Measurements from ENCODE around the gene DOP1B. TPM values are rescaled to one million over a fixed set of nuclear protein-coding genes. Genes with fewer than 3 reads are reported as not detected.

The DOP1B gene
- total and polyA plus RNA-seq, 10 of the 15 experiments (the other 5 are each of a cell fraction or from before 2014, with no cell fraction given) = 1.2 to 12.2 (median 4.3) TPM

GRCh38 chr21:36203603-36203889 lies 46.9 kb downstream of the DOP1B start:
- Histone ChIP-seq H3K4me3 (no peak overlapping the region), H2AFZ (ENCODE audit: control insufficient read depth, low read depth, low read length) (no peak overlapping the region; the same call in 1 of the 2 replicates), H3K4me1 (ENCODE audit: control insufficient read depth, insufficient read depth, low read length) (peaks cover 10% of the 10 kb centered on the region), H3K27ac (ENCODE audit: control insufficient read depth, insufficient read depth) (no peak overlapping the region), H4K20me1 (ENCODE audit: control insufficient read depth, insufficient read depth) (no peaks in the 10 kb centered on the region), H3K27me3 (replicated peaks in 1 of 2; ENCODE audit: control insufficient read depth in 2 of 2, insufficient read depth in 2 of 2, low read length in 1 of 2) (no peaks in the 10 kb centered on the region), H3K79me2 (ENCODE audit: control insufficient read depth, insufficient read depth, low read length) (no peaks in the 10 kb centered on the region), H3K9ac (ENCODE audit: control insufficient read depth, insufficient read depth, low read length) (no peak overlapping the region), H3K9me3 (replicated peaks; ENCODE audit: control insufficient read depth, insufficient read depth, low read length) (no peaks in the 10 kb centered on the region), H3K36me3 (ENCODE audit: control insufficient read depth in 2 of 2, insufficient read depth in 2 of 2, low read length in 1 of 2) (no peaks in the 10 kb centered on the region), H3K4me2 (ENCODE audit: control insufficient read depth, insufficient read depth) (peak overlapping the region; percentile 53; the same call in 1 of the 2 replicates)
- no peak for FAIRE-seq
- WGBS (ENCODE audit: insufficient coverage, insufficient replicate concordance, low lambda C conversion rate, missing lambda C conversion rate) = 0% methylated on average over 1 of the region's 1 CpG
- intact Hi-C loops (cut with micrococcal nuclease; ENCODE audit: unreplicated experiment) = no loop called here
- SMC1A ChIA-PET (ENCODE audit: uncharacterized antibody, unreplicated experiment) = interaction anchor here (0.5 to 2.1 kb wide), 6 partner anchors 9 to 119 kb away, joined by 3 to 10 read pairs (median 3); partner anchors contain the start of gene MORC3
- peak; percentile 96 for ATAC-seq
- CTCF ChIA-PET = interaction anchor here (1.0 to 1.2 kb wide), 5 partner anchors 12 to 78 kb away, joined by 3 to 4 read pairs (median 3); no protein-coding TSS in a partner anchor
- RAD21 ChIA-PET (ENCODE audit: unreplicated experiment) = interaction anchor here (0.7 to 1.3 kb wide), 3 partner anchors 9 to 117 kb away, joined by 3 to 4 read pairs (median 3); partner anchors contain the start of gene MORC3
- no TSS peak for BruUV-seq (replicated peaks)
- TF ChIP-seq EED (IDR thresholded peaks at IDR 0.05; ENCODE audit: low read depth) (0 out of 2 replicates have a peak, but pooled peaks have one; percentile 23), MYC (IDR thresholded peaks at IDR 0.05; ENCODE audit: insufficient read depth, insufficient read length, insufficient replicate concordance, low read length, severe bottlenecking) (no peak), JUNB (IDR thresholded peaks at IDR 0.05) (peak; percentile 25; the same call in 1 of the 2 replicates), JUND (IDR thresholded peaks at IDR 0.05; ENCODE audit: low read depth, low read length) (no peak), ASH2L (IDR thresholded peaks at IDR 0.05; ENCODE audit: borderline replicate concordance, low read depth) (no peak), NFIC (IDR thresholded peaks at IDR 0.05; ENCODE audit: low read depth, low read length) (no peak), RAD51 (IDR thresholded peaks at IDR 0.05) (peak; percentile 32; the same call in 1 of the 2 replicates), EP300 (IDR thresholded peaks at IDR 0.05; ENCODE audit: borderline replicate concordance in 1 of 2, control insufficient read depth in 1 of 2, low read depth in 2 of 2, low read length in 2 of 2) (no peak), PAX8 (IDR thresholded peaks at IDR 0.05) (no peak), BCL3 (IDR thresholded peaks at IDR 0.05; ENCODE audit: borderline replicate concordance, insufficient read depth, low read depth, low read length, poor library complexity, severe bottlenecking) (peak; percentile 32), RUNX3 (IDR thresholded peaks at IDR 0.05; ENCODE audit: low read length) (peak; percentile 26; the same call in 1 of the 2 replicates), MTA2 (IDR thresholded peaks at IDR 0.05; ENCODE audit: low read depth) (no peak), RBBP5 (conservative IDR thresholded peaks at IDR 0.05) (no peak), BHLHE40 (IDR thresholded peaks at IDR 0.05; ENCODE audit: borderline replicate concordance in 1 of 2, low read depth in 2 of 2, low read length in 1 of 2) (peak; percentile 12 to 45; a peak in 1 of 4 replicates)
- TF ChIP-seq, protein P1, sequence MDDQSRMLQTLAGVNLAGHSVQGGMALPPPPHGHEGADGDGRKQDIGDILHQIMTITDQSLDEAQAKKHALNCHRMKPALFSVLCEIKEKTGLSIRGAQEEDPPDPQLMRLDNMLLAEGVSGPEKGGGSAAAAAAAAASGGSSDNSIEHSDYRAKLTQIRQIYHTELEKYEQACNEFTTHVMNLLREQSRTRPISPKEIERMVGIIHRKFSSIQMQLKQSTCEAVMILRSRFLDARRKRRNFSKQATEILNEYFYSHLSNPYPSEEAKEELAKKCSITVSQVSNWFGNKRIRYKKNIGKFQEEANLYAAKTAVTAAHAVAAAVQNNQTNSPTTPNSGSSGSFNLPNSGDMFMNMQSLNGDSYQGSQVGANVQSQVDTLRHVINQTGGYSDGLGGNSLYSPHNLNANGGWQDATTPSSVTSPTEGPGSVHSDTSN (IDR thresholded peaks at IDR 0.05; ENCODE audit: insufficient replicate concordance, low read depth, low read length) = no peak
- TF ChIP-seq, protein P2, sequence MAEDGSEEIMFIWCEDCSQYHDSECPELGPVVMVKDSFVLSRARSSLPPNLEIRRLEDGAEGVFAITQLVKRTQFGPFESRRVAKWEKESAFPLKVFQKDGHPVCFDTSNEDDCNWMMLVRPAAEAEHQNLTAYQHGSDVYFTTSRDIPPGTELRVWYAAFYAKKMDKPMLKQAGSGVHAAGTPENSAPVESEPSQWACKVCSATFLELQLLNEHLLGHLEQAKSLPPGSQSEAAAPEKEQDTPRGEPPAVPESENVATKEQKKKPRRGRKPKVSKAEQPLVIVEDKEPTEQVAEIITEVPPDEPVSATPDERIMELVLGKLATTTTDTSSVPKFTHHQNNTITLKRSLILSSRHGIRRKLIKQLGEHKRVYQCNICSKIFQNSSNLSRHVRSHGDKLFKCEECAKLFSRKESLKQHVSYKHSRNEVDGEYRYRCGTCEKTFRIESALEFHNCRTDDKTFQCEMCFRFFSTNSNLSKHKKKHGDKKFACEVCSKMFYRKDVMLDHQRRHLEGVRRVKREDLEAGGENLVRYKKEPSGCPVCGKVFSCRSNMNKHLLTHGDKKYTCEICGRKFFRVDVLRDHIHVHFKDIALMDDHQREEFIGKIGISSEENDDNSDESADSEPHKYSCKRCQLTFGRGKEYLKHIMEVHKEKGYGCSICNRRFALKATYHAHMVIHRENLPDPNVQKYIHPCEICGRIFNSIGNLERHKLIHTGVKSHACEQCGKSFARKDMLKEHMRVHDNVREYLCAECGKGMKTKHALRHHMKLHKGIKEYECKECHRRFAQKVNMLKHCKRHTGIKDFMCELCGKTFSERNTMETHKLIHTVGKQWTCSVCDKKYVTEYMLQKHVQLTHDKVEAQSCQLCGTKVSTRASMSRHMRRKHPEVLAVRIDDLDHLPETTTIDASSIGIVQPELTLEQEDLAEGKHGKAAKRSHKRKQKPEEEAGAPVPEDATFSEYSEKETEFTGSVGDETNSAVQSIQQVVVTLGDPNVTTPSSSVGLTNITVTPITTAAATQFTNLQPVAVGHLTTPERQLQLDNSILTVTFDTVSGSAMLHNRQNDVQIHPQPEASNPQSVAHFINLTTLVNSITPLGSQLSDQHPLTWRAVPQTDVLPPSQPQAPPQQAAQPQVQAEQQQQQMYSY (CRISPR knock-in tag; IDR thresholded peaks at IDR 0.05) = no peak
- in situ Hi-C loops (cut with MboI) = no loop called here
- peak; percentile 16 for DNase-seq (ENCODE audit: low read depth, low spot score)
- POLR2A ChIA-PET = interaction anchor here (0.7 kb wide), 1 partner anchor 16 kb away, joined by 5 read pairs; no protein-coding TSS in a partner anchor
